Stomach (tissue), 4 donors: ENCODE measurements around the gene AKIRIN1.

ENCODE experiments used
- EP300 ChIP-seq: sonication (generic); formaldehyde crosslinking; IDR thresholded peaks from one replicate; pipeline ENCODE4 v1.6.1; 2017; ENCODE audit warnings: antibody characterized with exemption
- TF ChIP-seq, protein P1 (sequence below), 7 experiments: fragments of 450-650 bp in 4 of 7; fragments of 200-600 bp in 3 of 7; sonication (generic) in 3 of 7; IDR thresholded peaks; one replicate each; pipeline ENCODE4 v1.5.1; 2016 to 2019; ENCODE audit warnings: antibody characterized with exemption in 7 of 7, control low read depth in 2 of 7, mild to moderate bottlenecking in 1 of 7

- TF ChIP-seq, protein P1, sequence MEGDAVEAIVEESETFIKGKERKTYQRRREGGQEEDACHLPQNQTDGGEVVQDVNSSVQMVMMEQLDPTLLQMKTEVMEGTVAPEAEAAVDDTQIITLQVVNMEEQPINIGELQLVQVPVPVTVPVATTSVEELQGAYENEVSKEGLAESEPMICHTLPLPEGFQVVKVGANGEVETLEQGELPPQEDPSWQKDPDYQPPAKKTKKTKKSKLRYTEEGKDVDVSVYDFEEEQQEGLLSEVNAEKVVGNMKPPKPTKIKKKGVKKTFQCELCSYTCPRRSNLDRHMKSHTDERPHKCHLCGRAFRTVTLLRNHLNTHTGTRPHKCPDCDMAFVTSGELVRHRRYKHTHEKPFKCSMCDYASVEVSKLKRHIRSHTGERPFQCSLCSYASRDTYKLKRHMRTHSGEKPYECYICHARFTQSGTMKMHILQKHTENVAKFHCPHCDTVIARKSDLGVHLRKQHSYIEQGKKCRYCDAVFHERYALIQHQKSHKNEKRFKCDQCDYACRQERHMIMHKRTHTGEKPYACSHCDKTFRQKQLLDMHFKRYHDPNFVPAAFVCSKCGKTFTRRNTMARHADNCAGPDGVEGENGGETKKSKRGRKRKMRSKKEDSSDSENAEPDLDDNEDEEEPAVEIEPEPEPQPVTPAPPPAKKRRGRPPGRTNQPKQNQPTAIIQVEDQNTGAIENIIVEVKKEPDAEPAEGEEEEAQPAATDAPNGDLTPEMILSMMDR (IDR thresholded peaks at IDR 0.05) = no peak
- no peak for TF ChIP-seq EP300
Measured at GRCh38 chr1:39036678-39037077, 45.6 kb downstream of the AKIRIN1 start.
